GM10248 (cell line): ENCODE results near the gene PAQR9.

ENCODE experiments used
- CTCF ChIA-PET: fragments of 300-600 bp; sonication (Branson Sonifier 250); formaldehyde crosslinking; extraction: SDS; loops from one replicate; lab custom pipeline; 2021; ENCODE audit warnings: antibody characterized with exemption; lab: Yijun Ruan, JAX
- POLR2A ChIA-PET: fragments of 350-650 bp; sonication (Branson Sonifier 250); formaldehyde crosslinking; extraction: SDS; loops from one replicate; lab custom pipeline; 2020; ENCODE audit warnings: antibody characterized with exemption; lab: Yijun Ruan, JAX
- DNase-seq: peaks from one replicate; pipeline ENCODE4 v3.0.0; 2012; ENCODE audit errors: extremely low spot score
- CTCF ChIP-seq: IDR thresholded peaks from 2 replicates; pipeline ENCODE4 v1.5.1; 2012; ENCODE audit warnings: mild to moderate bottlenecking, low read depth; ENCODE audit errors: extremely low read depth, missing control alignments, control extremely low read depth

PAQR9 gene

GRCh38 chr3:142934887-142935269 lies 28.6 kb downstream of the PAQR9 start:
- DNase-seq: no peak
- ChIA-PET POLR2A (no interaction called here), CTCF (interaction anchor here (1.2 kb wide), 2 partner anchors 13 to 106 kb away, joined by 3 read pairs; no protein-coding TSS in a partner anchor)
- TF ChIP-seq CTCF: no peak

DNA sequence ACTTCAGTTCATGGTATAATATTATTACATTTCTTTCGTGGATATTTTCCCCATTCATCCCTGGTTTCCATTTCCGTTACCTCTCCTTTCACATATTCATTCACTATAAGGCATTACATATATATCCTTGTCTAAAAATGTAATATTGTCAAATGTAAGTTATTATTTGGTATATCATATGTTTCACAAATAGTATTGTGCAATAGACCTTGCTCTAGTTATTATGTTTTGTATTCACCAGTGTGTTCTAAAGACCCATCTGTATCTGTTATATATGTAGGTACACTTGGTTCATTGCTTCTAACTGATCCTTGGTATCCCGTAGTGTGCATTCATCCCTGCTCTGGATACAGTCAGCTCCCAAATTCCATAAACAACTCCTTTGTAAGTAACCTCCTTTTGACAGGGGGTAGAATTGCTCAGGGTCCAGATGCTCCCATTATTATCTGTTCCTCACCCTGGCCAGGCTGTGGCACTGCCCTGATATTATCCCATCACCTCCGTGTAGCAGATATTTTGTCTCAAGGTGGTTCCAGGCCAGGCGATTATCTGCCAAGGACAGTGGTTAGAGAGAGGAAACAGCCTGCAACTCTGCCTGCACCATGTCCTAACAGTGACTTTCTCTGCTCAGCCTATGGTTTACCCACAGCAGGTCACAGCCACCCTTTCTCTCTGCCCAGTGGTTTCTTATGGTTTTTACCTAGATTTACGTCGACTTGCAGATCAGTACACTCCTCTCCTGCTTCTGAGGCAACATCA lies 29.2 kb downstream of the PAQR9 start:
- no peak for TF ChIP-seq CTCF
- ChIA-PET POLR2A (no interaction called here), CTCF (no interaction called here)
- no peak for DNase-seq

- peak; percentile 10 for TF ChIP-seq CTCF
- POLR2A ChIA-PET: no interaction called here
- CTCF ChIA-PET: interaction anchor here (0.7 to 4.0 kb wide), 12 partner anchors 10 to 102 kb away, joined by 3 to 18 read pairs (median 4); no protein-coding TSS in a partner anchor
- peak; percentile 38 for DNase-seq
Observed at GRCh38 chr3:142931222-142931621, 32.3 kb downstream of the PAQR9 start.

DNA sequence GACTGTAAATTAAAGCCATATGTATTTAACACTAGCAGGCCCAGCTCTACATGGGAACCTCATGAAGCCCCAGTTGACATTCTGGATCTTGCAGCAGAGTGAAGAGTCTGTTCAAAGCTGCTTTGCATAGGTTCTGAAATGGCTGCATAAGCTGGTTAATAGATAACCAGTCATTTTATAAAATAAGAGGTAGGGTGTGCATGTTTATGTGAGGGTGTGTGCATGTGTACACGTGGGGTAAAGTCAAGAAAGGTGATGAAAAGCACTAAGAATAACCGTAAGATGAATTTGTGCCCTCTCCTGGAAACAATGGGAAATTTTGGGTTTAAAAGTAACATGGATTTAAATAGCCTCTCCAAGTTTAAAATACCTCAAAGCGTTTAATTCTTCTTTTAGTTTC lies 33.0 kb downstream of the PAQR9 start:
- no peak for TF ChIP-seq CTCF
- ChIA-PET CTCF (interaction anchor here (0.7 to 4.0 kb wide), 9 partner anchors 9 to 101 kb away, joined by 3 to 18 read pairs (median 5); no protein-coding TSS in a partner anchor), POLR2A (no interaction called here)
- no peak for DNase-seq

- POLR2A ChIA-PET: no interaction called here
- no peak for TF ChIP-seq CTCF
- CTCF ChIA-PET: interaction anchor here (1.5 to 4.0 kb wide), 7 partner anchors 10 to 54 kb away, joined by 4 to 18 read pairs (median 6); no protein-coding TSS in a partner anchor
- DNase-seq: no peak
Observed at GRCh38 chr3:142929890-142930289, 33.6 kb downstream of the PAQR9 start.

GRCh38 chr3:142929109-142929508 lies 34.4 kb downstream of the PAQR9 start:
- CTCF ChIA-PET: interaction anchor here (1.3 to 4.0 kb wide), 5 partner anchors 11 to 58 kb away, joined by 3 to 18 read pairs (median 5); no protein-coding TSS in a partner anchor
- peak; percentile 42 for DNase-seq
- POLR2A ChIA-PET: no interaction called here
- TF ChIP-seq CTCF: peak; percentile 57
